ENCODE results near the gene SLMAP. TPM values are rescaled to one million over a fixed set of nuclear protein-coding genes. Genes with fewer than 3 reads are reported as not detected.
A peak's percentile ranks its signal among the peaks of the same experiment; 100 is the strongest.

The SLMAP gene
- total RNA-seq, 3 donors from 2014 or later = 41.3 to 105 (median 83.6) TPM

DNA sequence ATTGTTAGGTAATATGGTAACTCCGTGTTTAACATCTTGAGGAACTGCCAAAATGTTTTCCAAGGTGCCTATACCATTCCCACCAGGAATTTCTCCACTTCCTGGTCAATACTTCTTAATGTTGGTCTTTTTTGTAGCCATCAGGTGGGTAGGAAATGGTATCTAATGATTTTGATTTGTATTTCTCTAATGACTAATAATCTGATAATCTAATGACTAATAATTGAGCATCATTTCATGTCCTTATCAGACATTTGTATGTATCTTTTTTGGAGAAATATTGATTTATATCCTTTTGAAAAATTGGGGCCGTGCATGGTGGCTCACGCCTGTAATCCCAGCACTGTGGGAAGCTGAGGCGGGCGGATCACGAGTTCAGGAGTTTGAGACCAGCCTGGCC is 38.8 kb downstream of the SLMAP start:
- no peaks in the 10 kb centered on the region for H3K27me3 ChIP-seq
- no peaks in the 10 kb centered on the region for H3K9me3 ChIP-seq
- no peaks in the 10 kb centered on the region for H3K36me3 ChIP-seq
- no peak for DNase-seq (ENCODE audit: low spot score in 2 of 2)
- no peak overlapping the region for H3K4me3 ChIP-seq
- no peak overlapping the region for H3K27ac ChIP-seq
- no peaks in the 10 kb centered on the region for H3K4me1 ChIP-seq
- intact Hi-C loops (cut with DNase I; ENCODE audit: low total_unique reads) = no loop called here
- TF ChIP-seq POLR2AphosphoS5 (IDR thresholded peaks at IDR 0.05) (no peak), POLR2A (IDR thresholded peaks at IDR 0.05) (no peak)
- TF ChIP-seq, protein P1, sequence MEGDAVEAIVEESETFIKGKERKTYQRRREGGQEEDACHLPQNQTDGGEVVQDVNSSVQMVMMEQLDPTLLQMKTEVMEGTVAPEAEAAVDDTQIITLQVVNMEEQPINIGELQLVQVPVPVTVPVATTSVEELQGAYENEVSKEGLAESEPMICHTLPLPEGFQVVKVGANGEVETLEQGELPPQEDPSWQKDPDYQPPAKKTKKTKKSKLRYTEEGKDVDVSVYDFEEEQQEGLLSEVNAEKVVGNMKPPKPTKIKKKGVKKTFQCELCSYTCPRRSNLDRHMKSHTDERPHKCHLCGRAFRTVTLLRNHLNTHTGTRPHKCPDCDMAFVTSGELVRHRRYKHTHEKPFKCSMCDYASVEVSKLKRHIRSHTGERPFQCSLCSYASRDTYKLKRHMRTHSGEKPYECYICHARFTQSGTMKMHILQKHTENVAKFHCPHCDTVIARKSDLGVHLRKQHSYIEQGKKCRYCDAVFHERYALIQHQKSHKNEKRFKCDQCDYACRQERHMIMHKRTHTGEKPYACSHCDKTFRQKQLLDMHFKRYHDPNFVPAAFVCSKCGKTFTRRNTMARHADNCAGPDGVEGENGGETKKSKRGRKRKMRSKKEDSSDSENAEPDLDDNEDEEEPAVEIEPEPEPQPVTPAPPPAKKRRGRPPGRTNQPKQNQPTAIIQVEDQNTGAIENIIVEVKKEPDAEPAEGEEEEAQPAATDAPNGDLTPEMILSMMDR (IDR thresholded peaks at IDR 0.05) = no peak

DNA sequence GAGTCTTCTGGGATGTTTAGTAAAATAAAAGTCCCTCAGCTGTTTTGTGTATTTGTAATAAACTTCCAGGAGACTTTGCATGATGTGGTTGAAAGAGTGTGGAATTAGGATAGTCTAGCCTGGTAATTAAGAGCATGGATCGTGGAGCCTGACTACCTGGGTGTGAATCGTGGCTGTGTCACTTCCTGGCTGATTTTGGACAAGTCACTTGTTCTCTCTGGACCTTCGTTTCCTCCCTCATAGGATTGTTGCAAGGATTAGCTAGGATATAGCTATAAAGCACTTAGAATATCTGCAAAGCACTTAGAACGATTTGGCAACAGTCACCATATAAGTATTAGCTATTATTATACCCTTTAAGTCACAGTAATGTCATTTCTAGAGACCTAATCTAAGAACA is 40.2 kb downstream of the SLMAP start:
- H3K4me1 ChIP-seq = no peaks in the 10 kb centered on the region

GRCh38 chr3:57797701-57798487 is 41.8 kb downstream of the SLMAP start:
- no peaks in the 10 kb centered on the region for H3K36me3 ChIP-seq
- DNase-seq (ENCODE audit: low spot score in 2 of 2) = no peak
- H3K4me1 ChIP-seq = peaks cover 0 to 6% of the 10 kb centered on the region in 2 donors
- no peak for TF ChIP-seq POLR2A (IDR thresholded peaks at IDR 0.05)
- no peaks in the 10 kb centered on the region for H3K27me3 ChIP-seq
- no peak overlapping the region for H3K27ac ChIP-seq
- intact Hi-C loops (cut with DNase I; ENCODE audit: low total_unique reads) = no loop called here
- no peaks in the 10 kb centered on the region for H3K9me3 ChIP-seq
- no peak overlapping the region for H3K4me3 ChIP-seq

More for the DNA sequence above, 40.2 kb downstream of the SLMAP start:
- Histone ChIP-seq H3K4me3 (no peak overlapping the region), H3K9me3 (no peaks in the 10 kb centered on the region), H3K27me3 (no peaks in the 10 kb centered on the region), H3K36me3 (no peaks in the 10 kb centered on the region), H3K27ac (no peak overlapping the region)
- intact Hi-C loops (cut with DNase I; ENCODE audit: low total_unique reads) = no loop called here
- no peak for DNase-seq (ENCODE audit: low spot score in 2 of 2)
- TF ChIP-seq POLR2AphosphoS5 (IDR thresholded peaks at IDR 0.05) = no peak
- no peak for TF ChIP-seq POLR2A (IDR thresholded peaks at IDR 0.05)
- TF ChIP-seq, protein P1 (IDR thresholded peaks at IDR 0.05) = no peak

GRCh38 chr3:57803647-57804081 is 47.6 kb downstream of the SLMAP start:
- Histone ChIP-seq H3K4me3 (no peak overlapping the region), H3K27me3 (no peaks in the 10 kb centered on the region), H3K36me3 (no peaks in the 10 kb centered on the region), H3K27ac (peak overlapping the region; percentile 59), H3K4me1 (peaks cover 0 to 11% of the 10 kb centered on the region in 2 donors), H3K9me3 (no peaks in the 10 kb centered on the region)
- TF ChIP-seq, protein P1 (IDR thresholded peaks at IDR 0.05) = no peak
- TF ChIP-seq POLR2AphosphoS5 (IDR thresholded peaks at IDR 0.05) (peak in 1 of 3 donors; percentile 32), POLR2A (IDR thresholded peaks at IDR 0.05) (no peak)
- intact Hi-C loops (cut with DNase I; ENCODE audit: low total_unique reads) = no loop called here
- peak in 1 of 2 donors; percentile 45 for DNase-seq (ENCODE audit: low spot score in 2 of 2)

- TF ChIP-seq, protein P1 (IDR thresholded peaks at IDR 0.05) = no peak
- TF ChIP-seq POLR2A (IDR thresholded peaks at IDR 0.05) = no peak
- no peaks in the 10 kb centered on the region for H3K27me3 ChIP-seq
- intact Hi-C loops (cut with DNase I; ENCODE audit: low total_unique reads) = no loop called here
- peaks cover 0 to 11% of the 10 kb centered on the region in 2 donors for H3K4me1 ChIP-seq
- DNase-seq (ENCODE audit: low spot score in 2 of 2) = no peak
- H3K27ac ChIP-seq = peak overlapping the region in 1 of 2 donors; percentile 59
- no peaks in the 10 kb centered on the region for H3K9me3 ChIP-seq
- no peak overlapping the region for H3K4me3 ChIP-seq
- no peaks in the 10 kb centered on the region for H3K36me3 ChIP-seq
Measured at GRCh38 chr3:57805266-57805665, 49.2 kb downstream of the SLMAP start.

Data from breast epithelium (tissue), 4 donors.